RWPE1 (cell line): Measurements from ENCODE around the gene PLCD3.

Experiments used
- CTCF ChIA-PET: fragments of 350-600 bp; sonication (Branson Sonifier 250); formaldehyde crosslinking; extraction: SDS; loops from one replicate; lab custom pipeline; 2021; lab: Yijun Ruan, JAX
- POLR2A ChIA-PET: fragments of 400-600 bp; formaldehyde crosslinking; extraction: SDS; loops from one replicate; lab custom pipeline; 2020; ENCODE audit warnings: antibody characterized with exemption; ENCODE audit not compliant: low non-redundant PET; lab: Yijun Ruan, JAX
- DNase-seq: peaks from one replicate; pipeline ENCODE4 v3.0.0; 2012; ENCODE audit warnings: low spot score
- H3K27ac ChIP-seq: fragments of 450-650 bp; 2 replicates; pipeline ENCODE4 v1.5.1; 2017
- TF ChIP-seq, protein P1 (sequence below): fragments of 450-650 bp; conservative IDR thresholded peaks from 2 replicates; pipeline ENCODE4 v1.5.1; 2017; ENCODE audit warnings: low read depth, mild to moderate bottlenecking

The PLCD3 gene

DNA sequence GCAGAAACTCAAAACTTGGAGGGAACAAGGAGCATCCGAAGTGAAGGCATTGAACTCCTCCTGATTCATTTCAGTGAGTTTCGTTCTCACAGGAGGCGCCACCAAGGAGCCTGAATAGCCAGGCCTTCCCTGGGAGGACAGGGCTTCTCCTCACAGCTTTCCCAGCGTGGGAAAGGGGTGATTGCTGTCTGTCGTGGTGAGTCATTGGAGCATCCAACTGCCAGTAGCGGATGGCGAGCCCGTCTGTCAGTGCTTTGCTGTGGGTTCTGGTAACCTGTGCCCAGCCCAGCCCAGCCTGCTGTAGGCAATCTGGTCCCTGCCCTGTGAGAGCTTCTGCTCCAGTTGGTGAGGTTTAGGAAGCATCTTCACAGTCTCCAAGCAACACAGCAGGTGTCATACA, 28.3 kb downstream of the PLCD3 start:
- peak overlapping the region; percentile 81 for H3K27ac ChIP-seq
- ChIA-PET CTCF (no interaction called here), POLR2A (interaction anchor here (0.6 kb wide), 1 partner anchor 30 kb away, joined by 4 read pairs; no protein-coding TSS in a partner anchor)
- TF ChIP-seq, protein P1, sequence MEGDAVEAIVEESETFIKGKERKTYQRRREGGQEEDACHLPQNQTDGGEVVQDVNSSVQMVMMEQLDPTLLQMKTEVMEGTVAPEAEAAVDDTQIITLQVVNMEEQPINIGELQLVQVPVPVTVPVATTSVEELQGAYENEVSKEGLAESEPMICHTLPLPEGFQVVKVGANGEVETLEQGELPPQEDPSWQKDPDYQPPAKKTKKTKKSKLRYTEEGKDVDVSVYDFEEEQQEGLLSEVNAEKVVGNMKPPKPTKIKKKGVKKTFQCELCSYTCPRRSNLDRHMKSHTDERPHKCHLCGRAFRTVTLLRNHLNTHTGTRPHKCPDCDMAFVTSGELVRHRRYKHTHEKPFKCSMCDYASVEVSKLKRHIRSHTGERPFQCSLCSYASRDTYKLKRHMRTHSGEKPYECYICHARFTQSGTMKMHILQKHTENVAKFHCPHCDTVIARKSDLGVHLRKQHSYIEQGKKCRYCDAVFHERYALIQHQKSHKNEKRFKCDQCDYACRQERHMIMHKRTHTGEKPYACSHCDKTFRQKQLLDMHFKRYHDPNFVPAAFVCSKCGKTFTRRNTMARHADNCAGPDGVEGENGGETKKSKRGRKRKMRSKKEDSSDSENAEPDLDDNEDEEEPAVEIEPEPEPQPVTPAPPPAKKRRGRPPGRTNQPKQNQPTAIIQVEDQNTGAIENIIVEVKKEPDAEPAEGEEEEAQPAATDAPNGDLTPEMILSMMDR: no peak
- no peak for DNase-seq

DNA sequence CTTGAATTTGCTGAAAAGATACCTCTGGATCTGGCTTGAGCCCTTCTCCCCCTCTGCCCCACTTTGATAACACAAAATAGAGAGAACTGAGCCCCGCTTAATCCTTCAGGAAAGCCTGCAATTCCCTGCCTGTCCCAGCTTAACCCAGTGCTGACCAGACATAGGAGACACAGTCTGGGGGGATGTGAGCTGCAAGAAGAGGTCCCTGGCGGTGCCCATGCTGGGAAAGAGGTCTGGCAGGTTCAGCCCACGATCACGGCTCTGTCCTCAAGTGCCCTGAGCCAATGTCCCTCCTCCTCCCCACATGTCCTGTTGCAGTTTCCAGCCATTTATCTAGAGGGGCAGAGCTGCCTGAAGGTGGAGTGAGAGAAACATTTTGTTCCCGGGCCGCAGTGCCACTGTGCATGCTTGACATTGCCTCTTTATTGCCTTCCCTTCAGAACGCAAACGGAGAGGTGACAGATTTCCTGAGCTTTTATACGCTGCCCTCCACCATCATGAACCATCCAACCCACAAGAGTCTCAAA, 29.0 kb downstream of the PLCD3 start:
- no peak for DNase-seq
- ChIA-PET POLR2A (no interaction called here), CTCF (no interaction called here)
- peak overlapping the region; percentile 81 for H3K27ac ChIP-seq
- TF ChIP-seq, protein P1: no peak

DNA sequence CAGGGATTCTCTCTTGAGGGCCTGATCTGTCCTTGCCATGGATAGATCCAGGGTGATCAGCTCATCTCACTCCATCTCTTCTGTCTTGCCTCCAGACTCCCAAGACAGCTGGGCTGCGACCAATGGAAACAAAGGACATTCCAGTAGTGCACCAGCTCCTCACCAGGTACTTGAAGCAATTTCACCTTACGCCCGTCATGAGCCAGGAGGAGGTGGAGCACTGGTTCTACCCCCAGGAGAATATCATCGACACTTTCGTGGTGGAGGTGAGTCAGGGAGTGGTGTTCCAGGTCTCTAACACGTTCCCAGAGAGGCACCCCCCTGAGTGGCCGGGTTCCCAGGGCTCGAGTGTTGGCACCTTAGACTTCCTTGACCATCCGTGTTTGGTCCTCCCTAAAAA, 29.5 kb downstream of the PLCD3 start:
- H3K27ac ChIP-seq: peak overlapping the region; percentile 81
- POLR2A ChIA-PET: no interaction called here
- DNase-seq: no peak
- TF ChIP-seq, protein P1: no peak
- CTCF ChIA-PET: no interaction called here

DNA sequence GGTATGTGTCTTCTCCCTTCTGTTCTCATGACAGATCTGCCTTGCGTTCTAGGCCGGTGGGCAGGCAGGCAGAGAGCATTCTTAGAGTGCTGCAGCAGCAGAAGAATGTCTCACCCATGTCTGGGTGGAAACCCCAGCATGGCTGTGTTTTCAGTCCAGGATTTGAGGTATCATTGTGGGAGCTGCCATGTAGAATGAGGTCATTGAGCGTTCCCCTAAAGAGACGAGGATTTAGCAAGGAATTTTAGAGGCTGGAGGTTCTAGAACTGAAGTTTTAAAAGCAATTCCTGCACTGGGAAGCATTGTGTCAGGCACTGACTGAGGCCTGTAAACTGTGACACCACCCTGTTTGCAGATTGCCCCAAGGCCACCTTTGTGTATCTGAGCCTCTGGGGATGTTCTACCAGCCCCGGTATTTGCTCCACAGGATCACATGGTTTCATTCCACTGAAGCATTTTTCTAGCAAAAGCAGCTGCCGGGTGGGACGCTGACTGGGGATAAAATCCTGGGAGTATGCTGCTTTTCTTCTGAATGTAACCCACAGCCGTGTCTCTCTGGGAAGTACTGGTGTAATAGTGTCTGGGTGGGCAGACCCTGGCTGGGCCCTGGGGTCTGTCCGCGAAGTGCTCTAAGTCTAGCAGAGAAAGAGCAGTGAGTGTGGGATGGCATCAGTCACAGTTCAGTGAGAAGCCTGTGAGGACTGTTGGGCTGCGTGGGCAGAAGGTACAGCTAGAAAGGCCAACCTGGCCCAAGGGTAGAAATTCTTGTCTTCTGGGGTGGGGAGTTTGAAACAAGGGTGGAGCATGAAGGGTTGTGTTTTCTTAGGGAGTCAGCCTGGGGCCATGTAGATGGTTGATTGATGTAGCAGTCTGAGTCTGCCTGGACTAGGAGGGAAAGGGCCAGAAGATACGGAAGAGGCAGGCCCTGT, 30.2 kb downstream of the PLCD3 start:
- ChIA-PET CTCF (no interaction called here), POLR2A (no interaction called here)
- TF ChIP-seq, protein P1: no peak
- DNase-seq: peak; percentile 48
- peak overlapping the region; percentile 81 for H3K27ac ChIP-seq

DNA sequence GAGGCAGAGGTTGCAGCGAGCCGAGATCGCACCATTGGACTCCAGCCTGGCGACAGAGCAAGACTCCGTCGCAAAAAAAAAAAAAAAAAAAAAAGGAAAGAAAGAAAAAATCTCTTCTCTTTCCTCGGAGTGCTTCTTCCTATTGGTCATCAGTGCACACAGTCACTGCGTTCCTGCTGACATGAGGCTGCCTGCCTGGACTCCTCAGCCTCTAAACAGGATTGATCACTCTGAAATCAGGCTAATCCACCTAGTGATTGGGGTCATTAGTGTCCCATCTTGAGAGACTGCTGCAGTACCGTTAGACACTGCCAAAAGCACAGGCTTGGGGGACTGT, 30.8 kb downstream of the PLCD3 start:
- peak overlapping the region; percentile 81 for H3K27ac ChIP-seq
- DNase-seq: no peak
- ChIA-PET POLR2A (no interaction called here), CTCF (no interaction called here)
- TF ChIP-seq, protein P1: no peak

DNA sequence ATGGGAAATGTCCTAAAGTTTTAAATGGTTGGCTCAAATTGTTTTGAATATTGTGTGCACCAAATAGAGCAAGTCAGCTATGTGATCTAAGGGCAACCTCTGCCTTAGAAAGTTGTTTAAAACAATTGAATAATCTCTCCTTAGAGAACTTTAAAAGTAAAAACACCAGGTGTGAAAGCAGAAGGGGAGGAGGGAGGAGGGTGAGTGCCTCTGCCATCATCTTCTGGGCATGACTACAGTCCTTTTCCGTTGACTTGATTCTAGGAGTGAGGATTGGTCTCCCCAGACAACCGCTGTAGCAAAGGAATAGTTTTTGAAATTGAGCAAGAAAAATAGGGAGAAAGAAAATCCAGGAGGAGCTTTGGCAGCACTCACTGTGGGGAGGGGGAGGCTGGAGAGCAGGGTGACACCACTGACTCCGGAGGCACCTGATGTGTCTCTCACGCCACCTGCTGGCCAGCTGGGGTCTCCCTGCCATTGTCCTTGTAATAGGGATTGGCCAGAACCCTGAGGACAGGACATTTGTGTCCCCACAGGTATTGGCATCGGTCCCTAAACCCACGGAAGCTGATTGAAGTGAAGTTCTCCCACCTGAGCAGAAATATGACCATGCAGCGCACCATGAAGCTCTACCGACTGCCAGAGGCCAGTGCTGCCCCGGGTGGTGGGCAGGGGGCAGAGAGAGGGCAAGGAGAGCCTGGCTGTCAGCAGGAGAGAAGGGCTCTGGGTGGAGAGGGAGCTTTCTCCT, 33.3 kb downstream of the PLCD3 start:
- H3K27ac ChIP-seq: peak overlapping the region; percentile 95
- ChIA-PET POLR2A (no interaction called here), CTCF (interaction anchor here (0.5 to 2.6 kb wide), 31 partner anchors 9 to 189 kb away, joined by 3 to 29 read pairs (median 4); partner anchors contain the start of genes ACBD4 and NMT1)
- DNase-seq: peak; percentile 89
- TF ChIP-seq, protein P1: peak; percentile 96
